IMR-90 (cell line): Measurements from ENCODE around the gene RARRES2. TPM values are rescaled to one million over a fixed set of nuclear protein-coding genes. Genes with fewer than 3 reads are reported as not detected.

Experiments
- ATAC-seq: fragments of 200-7000 bp; cut with Tn5 transposase; 2 replicates; pipeline ENCODE4 v1.9.1; 2020; ENCODE audit warnings: low read depth, mild to moderate bottlenecking, moderate library complexity
- BruUV-seq: library from RNA; stranded (reverse); fragments of 400-500 nt; replicated peaks from 2 replicates; lab custom pipeline; 2021; lab: Mats Ljungman, UMichigan
- CTCF ChIA-PET: fragments of 300-600 bp; formaldehyde crosslinking; extraction: SDS; loops from one replicate; lab custom pipeline; 2021; ENCODE audit warnings: antibody characterized with exemption; lab: Yijun Ruan, JAX
- POLR2A ChIA-PET: fragments of 300-600 bp; sonication (Branson Sonifier 250); formaldehyde crosslinking; loops from one replicate; lab custom pipeline; 2022; ENCODE audit warnings: antibody characterized with exemption; ENCODE audit not compliant: unreplicated experiment; lab: Charles Lee
- DNase-seq: peaks from one replicate; pipeline ENCODE4 v3.0.0; 2013
- H2AFZ ChIP-seq: replicated peaks from 2 replicates; pipeline ENCODE3; 2013; ENCODE audit warnings: low read length, mild to moderate bottlenecking; ENCODE audit not compliant: poor library complexity
- H2AK5ac ChIP-seq: 2 replicates; pipeline ENCODE4 v1.6.1; 2013; ENCODE audit warnings: low read depth, low read length, inconsistent platforms
- H2AK9ac ChIP-seq: replicated peaks from 2 replicates; pipeline ENCODE3; 2013; ENCODE audit warnings: mild to moderate bottlenecking, low read depth, low read length, moderate library complexity; ENCODE audit not compliant: poor library complexity
- H2BK120ac ChIP-seq: 2 replicates; pipeline ENCODE4 v1.6.1; 2013; ENCODE audit warnings: low read depth, low read length, inconsistent platforms
- H2BK15ac ChIP-seq: 3 replicates; pipeline ENCODE4 v1.6.1; 2013; ENCODE audit warnings: low read depth, low read length, inconsistent platforms
- H2BK20ac ChIP-seq: 2 replicates; pipeline ENCODE4 v1.6.1; 2013; ENCODE audit warnings: low read depth, mild to moderate bottlenecking, inconsistent platforms, low read length, moderate library complexity
- H2BK5ac ChIP-seq: 2 replicates; pipeline ENCODE4 v1.6.1; 2013; ENCODE audit warnings: mild to moderate bottlenecking, low read depth, low read length, inconsistent platforms; ENCODE audit not compliant: poor library complexity, severe bottlenecking
- H3K14ac ChIP-seq: replicated peaks from 2 replicates; pipeline ENCODE4 v1.6.1; 2013; ENCODE audit warnings: low read depth, low read length, inconsistent platforms
- H3K18ac ChIP-seq: 2 replicates; pipeline ENCODE4 v1.6.1; 2013; ENCODE audit warnings: low read depth, low read length, control low read depth
- H3K23ac ChIP-seq: 2 replicates; pipeline ENCODE4 v1.6.1; 2013; ENCODE audit warnings: low read depth, low read length, inconsistent platforms
- H3K27ac ChIP-seq: 2 replicates; pipeline ENCODE4 v1.5.1; 2013; ENCODE audit warnings: mild to moderate bottlenecking, control low read depth, low read length; ENCODE audit not compliant: insufficient read depth
- H3K27me3 ChIP-seq: 2 replicates; pipeline ENCODE4 v1.6.1; 2013; ENCODE audit warnings: low read length; ENCODE audit not compliant: control insufficient read depth, insufficient read depth
- H3K36me3 ChIP-seq: 2 replicates; pipeline ENCODE4 v1.6.1; 2013; ENCODE audit warnings: low read length, mixed read lengths; ENCODE audit not compliant: control insufficient read depth, insufficient read depth
- H3K4ac ChIP-seq: 2 replicates; pipeline ENCODE4 v1.6.1; 2013; ENCODE audit warnings: low read depth, low read length, inconsistent platforms
- H3K4me1 ChIP-seq: 2 replicates; pipeline ENCODE4 v1.6.1; 2013; ENCODE audit warnings: low read length, mixed read lengths; ENCODE audit not compliant: control insufficient read depth, insufficient read depth
- H3K4me2 ChIP-seq: 2 replicates; pipeline ENCODE4 v1.6.1; 2013; ENCODE audit warnings: low read depth, mild to moderate bottlenecking, control low read depth, low read length, moderate library complexity
- H3K4me3 ChIP-seq: 2 replicates; pipeline ENCODE4 v1.5.1; 2013; ENCODE audit warnings: low read depth, mild to moderate bottlenecking, control low read depth, low read length, moderate library complexity; ENCODE audit not compliant: insufficient read depth
- H3K56ac ChIP-seq: 2 replicates; pipeline ENCODE4 v1.6.1; 2013; ENCODE audit warnings: low read length, inconsistent platforms; ENCODE audit not compliant: insufficient read depth; ENCODE audit errors: extremely low read depth
- H3K79me1 ChIP-seq, 2 experiments: 2 replicates each; pipeline ENCODE4 v1.6.1; 2013; ENCODE audit warnings: low read length in 2 of 2, inconsistent platforms in 1 of 2, low read depth in 1 of 2
- H3K9ac ChIP-seq: 2 replicates; pipeline ENCODE4 v1.6.1; 2013; ENCODE audit warnings: low read depth, low read length, control low read depth
- H3K9me1 ChIP-seq: 2 replicates; pipeline ENCODE4 v1.6.1; 2013; ENCODE audit warnings: low read length, inconsistent platforms; ENCODE audit not compliant: insufficient read depth
- H3K9me3 ChIP-seq: 2 replicates; pipeline ENCODE4 v1.6.1; 2013; ENCODE audit warnings: low read length; ENCODE audit not compliant: control insufficient read depth, insufficient read depth
- H4K20me1 ChIP-seq: 2 replicates; pipeline ENCODE4 v1.6.1; 2013; ENCODE audit warnings: low read length, inconsistent platforms; ENCODE audit not compliant: insufficient read depth
- H4K5ac ChIP-seq: 2 replicates; pipeline ENCODE4 v1.6.1; 2013; ENCODE audit warnings: mild to moderate bottlenecking, low read depth, low read length, control low read depth
- H4K8ac ChIP-seq, 2 experiments: 2 replicates each; pipeline ENCODE4 v1.6.1; 2013; ENCODE audit warnings: low read depth in 2 of 2, low read length in 2 of 2, control low read depth in 1 of 2, inconsistent platforms in 1 of 2
- H4K91ac ChIP-seq: 2 replicates; pipeline ENCODE4 v1.6.1; 2013; ENCODE audit warnings: low read depth, low read length, inconsistent platforms; ENCODE audit not compliant: insufficient read depth
- CTCF ChIP-seq: conservative IDR thresholded peaks from 2 replicates; pipeline ENCODE4 v1.5.1; 2012; ENCODE audit warnings: mild to moderate bottlenecking, low read depth, low read length, improper control_type of control experiment
- RAD21 ChIP-seq: IDR thresholded peaks from 2 replicates; pipeline ENCODE4 v1.6.1; 2012; ENCODE audit warnings: low read length, improper control_type of control experiment
- RFX5 ChIP-seq: IDR thresholded peaks from 2 replicates; pipeline ENCODE4 v1.8.0; 2012; ENCODE audit warnings: low read depth, mild to moderate bottlenecking, low read length, moderate library complexity
- SMC3 ChIP-seq: fragments of 150-350 bp; IDR thresholded peaks from 2 replicates; pipeline ENCODE4 v1.6.1; 2016; ENCODE audit warnings: low read depth, mild to moderate bottlenecking, antibody characterized with exemption, low read length, moderate library complexity
- WGBS, 2 experiments: methylation state at CpG; one replicate each; pipeline versions ENCODE4 v1.1.5 to v1.1.7; 2013; ENCODE audit warnings: missing lambda C conversion rate in 2 of 2; ENCODE audit not compliant: insufficient read length in 1 of 2; ENCODE audit errors: extremely low coverage in 2 of 2; 5-methylcytosine and 5-hydroxymethylcytosine counted together
- dilution Hi-C: fragments of 300-500 bp; cut with HindIII; formaldehyde crosslinking; loops from one replicate; pipeline ENCODE4 v1.14.3; 2018; ENCODE audit warnings: low sequenced_read_pairs; ENCODE audit not compliant: unreplicated experiment
- in situ Hi-C: fragments of 300-500 bp; cut with MboI; formaldehyde crosslinking; loops from 3 replicates; pipeline ENCODE4 v1.14.3; 2019; ENCODE audit warnings: low sequenced_read_pairs, inconsistent platforms, mixed read lengths
- intact Hi-C: fragments of 100-400 bp; cut with micrococcal nuclease; formaldehyde crosslinking; loops from 2 replicates; pipeline ENCODE4 v1.10.0; 2022
- polyA plus RNA-seq, 3 experiments: library from polyadenylated mRNA; depleted of rRNA; stranded (reverse); fragments of >200 nt; gene quantifications; 2 replicates each; pipeline ENCODE4 v1.2.3, GENCODE V29; 2012; ENCODE audit warnings: low replicate concordance in 1 of 3
- total RNA-seq: library from RNA; depleted of rRNA; stranded (reverse); fragments of >200 nt; gene quantifications from 2 replicates; pipeline ENCODE4 v1.2.3, GENCODE V29; 2012

Gene RARRES2
- total and polyA plus RNA-seq, 2 of the 4 experiments (the other 2 are of a cell fraction) = 1.6 TPM; not detected in 1

- BruUV-seq = no TSS peak
- Histone ChIP-seq H3K9me1 (no peaks in the 10 kb centered on the region; the same call in 1 of the 2 replicates), H3K79me1 (no peaks in the 10 kb centered on the region), H4K8ac (no peak overlapping the region; a peak in 1 of 4 replicates), H4K20me1 (no peaks in the 10 kb centered on the region), H2BK5ac (no peak overlapping the region), H2AFZ (no peak overlapping the region), H4K91ac (no peak overlapping the region), H3K27me3 (no peaks in the 10 kb centered on the region), H3K56ac (no peak overlapping the region), H3K4me2 (no peak overlapping the region), H3K4ac (no peak overlapping the region), H3K23ac (no peak overlapping the region), H3K4me3 (no peak overlapping the region), H3K27ac (no peak overlapping the region), H3K4me1 (no peaks in the 10 kb centered on the region; the same call in 1 of the 2 replicates), H3K36me3 (no peaks in the 10 kb centered on the region), H2AK9ac (no peak overlapping the region), H2BK20ac (no peak overlapping the region), H2BK120ac (no peak overlapping the region), H3K14ac (no peak overlapping the region), H2AK5ac (no peak overlapping the region), H2BK15ac (no peak overlapping the region), H3K9me3 (no peaks in the 10 kb centered on the region), H4K5ac (no peak overlapping the region; the same call in 1 of the 2 replicates), H3K18ac (no peak overlapping the region), H3K9ac (no peak overlapping the region)
- DNase-seq (peak; percentile 33), ATAC-seq (peak; percentile 42; the same call in 1 of the 2 replicates)
- ChIA-PET POLR2A (no interaction called here), CTCF (interaction anchor here (0.6 to 2.0 kb wide), 8 partner anchors 11 to 1537 kb away, joined by 3 to 5 read pairs (median 3); no protein-coding TSS in a partner anchor)
- intact Hi-C loops = loop anchor here (2.0 kb wide), 1 partner anchor 64 kb away; no protein-coding TSS in a partner anchor
- WGBS, 2 experiments = no CpG with 5 or more reads among the region's 6 CpGs
- in situ Hi-C loops = no loop called here
- dilution Hi-C loops = no loop called here
- TF ChIP-seq RFX5 (no peak), CTCF (peak; percentile 65), SMC3 (peak; percentile 71), RAD21 (peak; percentile 62)
These were observed 15.0 kb upstream of the RARRES2 start for GRCh38 chr7:150356265-150356897.
